ENCODE results near the gene PIGX. TPM values are rescaled to one million over a fixed set of nuclear protein-coding genes. Genes with fewer than 3 reads are reported as not detected.

The PIGX gene
- total RNA-seq, 1 donor from 2014 or later: 15.6 TPM

DNA sequence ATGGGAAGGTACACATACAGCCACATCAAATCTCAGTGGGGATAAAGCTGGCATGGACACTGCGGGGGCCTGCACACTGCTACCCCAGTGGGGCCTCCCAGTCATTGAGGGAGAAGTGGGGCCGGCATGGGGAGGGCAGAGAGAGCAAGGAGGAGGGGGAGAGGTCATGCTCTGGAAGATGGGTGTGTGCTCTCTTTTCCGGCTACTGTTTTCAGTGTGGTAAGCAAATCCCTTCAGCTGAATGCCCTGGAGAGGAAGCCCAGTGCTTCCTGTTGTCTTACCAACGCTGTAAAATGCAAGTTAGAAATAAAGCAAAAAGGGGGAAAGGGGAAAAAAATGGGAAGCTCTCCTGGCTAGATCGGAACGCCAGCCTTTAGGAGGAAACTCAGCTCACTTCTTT is 41.8 kb upstream of the PIGX start:
- H3K4me3 ChIP-seq: no peak overlapping the region
- no peaks in the 10 kb centered on the region for H3K36me3 ChIP-seq
- H3K27me3 ChIP-seq (ENCODE audit: low read depth): peaks cover 24% of the 10 kb centered on the region
- DNase-seq: no peak
- H3K27ac ChIP-seq (replicated peaks): peak overlapping the region; percentile 71
- no peaks in the 10 kb centered on the region for H3K9me3 ChIP-seq (replicated peaks)
- H3K4me1 ChIP-seq: peaks cover 9% of the 10 kb centered on the region
- TF ChIP-seq, protein P1, sequence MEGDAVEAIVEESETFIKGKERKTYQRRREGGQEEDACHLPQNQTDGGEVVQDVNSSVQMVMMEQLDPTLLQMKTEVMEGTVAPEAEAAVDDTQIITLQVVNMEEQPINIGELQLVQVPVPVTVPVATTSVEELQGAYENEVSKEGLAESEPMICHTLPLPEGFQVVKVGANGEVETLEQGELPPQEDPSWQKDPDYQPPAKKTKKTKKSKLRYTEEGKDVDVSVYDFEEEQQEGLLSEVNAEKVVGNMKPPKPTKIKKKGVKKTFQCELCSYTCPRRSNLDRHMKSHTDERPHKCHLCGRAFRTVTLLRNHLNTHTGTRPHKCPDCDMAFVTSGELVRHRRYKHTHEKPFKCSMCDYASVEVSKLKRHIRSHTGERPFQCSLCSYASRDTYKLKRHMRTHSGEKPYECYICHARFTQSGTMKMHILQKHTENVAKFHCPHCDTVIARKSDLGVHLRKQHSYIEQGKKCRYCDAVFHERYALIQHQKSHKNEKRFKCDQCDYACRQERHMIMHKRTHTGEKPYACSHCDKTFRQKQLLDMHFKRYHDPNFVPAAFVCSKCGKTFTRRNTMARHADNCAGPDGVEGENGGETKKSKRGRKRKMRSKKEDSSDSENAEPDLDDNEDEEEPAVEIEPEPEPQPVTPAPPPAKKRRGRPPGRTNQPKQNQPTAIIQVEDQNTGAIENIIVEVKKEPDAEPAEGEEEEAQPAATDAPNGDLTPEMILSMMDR (IDR thresholded peaks at IDR 0.05; ENCODE audit: borderline replicate concordance): no peak
- intact Hi-C loops (cut with micrococcal nuclease): no loop called here

GRCh38 chr3:196673632-196674031 is 38.5 kb upstream of the PIGX start:
- Histone ChIP-seq H3K27me3 (ENCODE audit: low read depth) (peaks cover 31% of the 10 kb centered on the region), H3K4me3 (no peak overlapping the region), H3K4me1 (peaks cover 9% of the 10 kb centered on the region), H3K27ac (replicated peaks) (no peak overlapping the region), H3K36me3 (no peaks in the 10 kb centered on the region), H3K9me3 (replicated peaks) (no peaks in the 10 kb centered on the region)
- TF ChIP-seq, protein P1 (IDR thresholded peaks at IDR 0.05; ENCODE audit: borderline replicate concordance): no peak
- DNase-seq: no peak
- intact Hi-C loops (cut with micrococcal nuclease): no loop called here

DNA sequence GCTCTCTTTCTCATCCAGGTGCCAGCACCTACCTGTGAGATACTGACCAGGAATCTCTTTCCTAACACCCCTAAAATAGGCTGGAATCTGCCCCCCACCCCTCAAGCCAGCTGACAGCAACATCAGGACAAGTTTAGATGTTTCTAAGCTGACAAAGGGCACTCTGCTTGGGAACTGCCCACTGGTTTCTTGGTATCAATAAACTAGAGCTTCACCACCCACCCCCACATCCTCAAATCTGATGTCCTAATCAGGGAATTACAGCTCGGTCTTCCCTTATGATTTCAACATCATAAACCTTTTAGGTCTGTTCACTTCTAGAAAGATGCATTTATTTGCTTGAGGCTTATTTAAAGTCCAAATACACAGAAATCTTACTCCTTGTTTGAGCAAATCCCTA is 34.8 kb upstream of the PIGX start:
- intact Hi-C loops (cut with micrococcal nuclease): no loop called here
- peaks cover 17% of the 10 kb centered on the region for H3K27me3 ChIP-seq (ENCODE audit: low read depth)
- DNase-seq: no peak
- no peaks in the 10 kb centered on the region for H3K4me1 ChIP-seq
- TF ChIP-seq, protein P1 (IDR thresholded peaks at IDR 0.05; ENCODE audit: borderline replicate concordance): no peak
- H3K4me3 ChIP-seq: no peak overlapping the region
- H3K36me3 ChIP-seq: no peaks in the 10 kb centered on the region
- no peaks in the 10 kb centered on the region for H3K9me3 ChIP-seq (replicated peaks)
- no peak overlapping the region for H3K27ac ChIP-seq (replicated peaks)

DNA sequence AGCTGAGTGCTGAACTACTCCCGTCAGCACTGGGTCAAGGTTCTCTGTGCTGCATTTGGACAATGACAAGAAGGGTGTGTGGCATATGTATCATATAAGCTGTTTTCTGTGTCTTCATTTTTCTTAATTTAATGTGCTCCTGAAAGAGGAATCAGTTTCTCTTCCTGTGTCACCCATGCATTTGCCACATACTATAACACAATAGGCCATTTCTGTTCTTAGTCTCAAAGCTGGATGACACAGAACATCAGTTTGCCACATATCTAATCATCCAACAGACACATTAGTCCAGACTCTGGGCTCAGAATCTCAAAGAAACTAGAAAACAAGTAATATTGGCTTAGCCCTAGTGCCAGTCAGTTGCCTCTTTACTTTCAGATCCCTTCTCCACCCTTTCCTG is 34.2 kb upstream of the PIGX start:
- no peak for DNase-seq
- Histone ChIP-seq H3K9me3 (replicated peaks) (no peaks in the 10 kb centered on the region), H3K4me1 (no peaks in the 10 kb centered on the region), H3K27ac (replicated peaks) (no peak overlapping the region), H3K27me3 (ENCODE audit: low read depth) (peaks cover 17% of the 10 kb centered on the region), H3K4me3 (no peak overlapping the region), H3K36me3 (no peaks in the 10 kb centered on the region)
- intact Hi-C loops (cut with micrococcal nuclease): no loop called here
- TF ChIP-seq, protein P1 (IDR thresholded peaks at IDR 0.05; ENCODE audit: borderline replicate concordance): no peak

GRCh38 chr3:196684548-196685407 is 27.4 kb upstream of the PIGX start:
- H3K4me3 ChIP-seq: peak overlapping the region; percentile 6
- peak; percentile 41 for DNase-seq
- H3K27ac ChIP-seq (replicated peaks): peak overlapping the region; percentile 24
- TF ChIP-seq, protein P1 (IDR thresholded peaks at IDR 0.05; ENCODE audit: borderline replicate concordance): peak; percentile 94
- H3K9me3 ChIP-seq (replicated peaks): no peaks in the 10 kb centered on the region
- H3K36me3 ChIP-seq: no peaks in the 10 kb centered on the region
- peaks cover 9% of the 10 kb centered on the region for H3K4me1 ChIP-seq
- intact Hi-C loops (cut with micrococcal nuclease): loop anchor here (5.0 kb wide), 1 partner anchor 77 kb away; no protein-coding TSS in a partner anchor
- peaks cover 3% of the 10 kb centered on the region for H3K27me3 ChIP-seq (ENCODE audit: low read depth)
